Measurements from ENCODE around the gene ZBTB48. TPM values are rescaled to one million over a fixed set of nuclear protein-coding genes. Genes with fewer than 3 reads are reported as not detected.
"Not testable (repeated sequence)": the region's sequence is repeated elsewhere in the genome, so short reads cannot be mapped to it uniquely, and the experiment has no call there.

The ZBTB48 gene
- total RNA-seq, 1 donor from 2014 or later = 49.7 TPM

DNA sequence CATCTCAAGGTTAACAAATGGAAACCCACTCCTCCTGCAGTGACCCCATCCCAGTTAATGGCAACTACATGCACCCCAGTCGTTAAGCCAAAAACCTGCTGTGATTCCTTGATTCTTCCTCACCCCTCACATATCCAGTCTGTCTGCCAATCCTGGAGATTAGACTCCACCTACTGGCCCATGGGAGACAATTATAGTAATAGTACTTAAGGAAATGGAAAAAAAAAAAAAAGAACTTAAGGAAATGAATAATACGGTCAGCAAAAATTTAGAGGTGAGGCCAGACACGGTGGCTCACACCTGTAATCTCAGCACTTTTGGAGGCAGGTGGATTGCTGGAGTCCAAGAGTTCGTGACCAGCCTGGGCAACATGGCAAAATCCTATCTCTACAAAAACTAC is 32.5 kb upstream of the ZBTB48 start:
- H3K4me3 Mint-ChIP-seq (ENCODE audit: low read depth) = no peak overlapping the region

DNA sequence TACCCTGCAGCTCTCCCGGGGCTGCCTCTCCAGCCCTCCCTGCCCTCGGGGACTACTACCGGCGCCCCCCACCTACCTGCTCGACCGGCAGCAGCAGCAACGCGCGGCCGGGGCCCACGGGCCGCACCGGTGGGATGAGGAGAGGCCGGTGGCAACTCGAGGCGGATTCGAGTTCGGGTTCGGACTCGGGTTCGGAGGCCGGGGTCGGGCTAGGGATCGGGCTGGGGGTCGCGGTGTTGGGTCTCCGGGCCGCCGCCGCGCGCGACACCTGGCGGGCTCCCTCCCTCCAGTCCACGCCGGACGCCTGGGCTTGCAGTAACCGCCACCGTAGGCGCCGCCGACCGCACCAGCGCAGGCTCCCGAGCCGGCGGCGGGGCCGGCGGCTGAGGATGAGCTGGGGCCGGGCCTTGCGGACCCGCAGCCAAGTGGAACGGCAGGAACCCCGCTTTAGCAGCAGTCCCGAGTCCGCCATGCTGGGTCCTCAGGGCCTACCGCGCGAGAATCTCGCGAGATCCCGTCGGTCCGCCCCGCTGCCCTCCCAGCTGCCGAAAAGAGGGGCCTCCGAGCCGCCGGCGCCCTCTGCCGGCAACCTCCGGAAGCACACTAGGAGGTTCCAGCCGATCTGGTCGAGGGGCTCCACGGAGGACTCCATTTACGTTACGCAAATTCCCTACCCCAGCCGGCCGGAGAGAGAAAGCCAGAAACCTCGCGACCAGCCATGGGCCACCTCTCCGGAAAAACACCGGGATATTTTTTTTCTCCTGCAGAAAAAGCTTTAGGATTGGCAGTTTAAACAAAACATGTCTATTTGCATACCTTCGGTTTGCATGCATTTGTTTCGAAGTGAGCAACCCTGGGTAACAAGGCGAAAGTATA is 25.5 kb upstream of the ZBTB48 start, which contains the start of gene NOL9:
NOL9 (minus strand) TSS at position 483 of the 876 bp plus-strand sequence; CDS start at position 472, 11 bp downstream.
- H3K36me3 Mint-ChIP-seq (ENCODE audit: insufficient read depth) = peaks cover 4% of the 10 kb centered on the region
- no peaks in the 10 kb centered on the region for H3K27me3 Mint-ChIP-seq
- H3K9me3 Mint-ChIP-seq (ENCODE audit: low read depth) = no peaks in the 10 kb centered on the region
- H3K4me1 Mint-ChIP-seq (ENCODE audit: low read depth) = peaks cover 9% of the 10 kb centered on the region
- DNase-seq (ENCODE audit: low spot score, unreplicated experiment) = peak; percentile 98
- H3K4me3 Mint-ChIP-seq (ENCODE audit: low read depth) = peak within 1 kb of the TSS; percentile 80
- peak within 1 kb of the TSS; percentile 88 for H3K27ac Mint-ChIP-seq
- TF ChIP-seq, protein P1, sequence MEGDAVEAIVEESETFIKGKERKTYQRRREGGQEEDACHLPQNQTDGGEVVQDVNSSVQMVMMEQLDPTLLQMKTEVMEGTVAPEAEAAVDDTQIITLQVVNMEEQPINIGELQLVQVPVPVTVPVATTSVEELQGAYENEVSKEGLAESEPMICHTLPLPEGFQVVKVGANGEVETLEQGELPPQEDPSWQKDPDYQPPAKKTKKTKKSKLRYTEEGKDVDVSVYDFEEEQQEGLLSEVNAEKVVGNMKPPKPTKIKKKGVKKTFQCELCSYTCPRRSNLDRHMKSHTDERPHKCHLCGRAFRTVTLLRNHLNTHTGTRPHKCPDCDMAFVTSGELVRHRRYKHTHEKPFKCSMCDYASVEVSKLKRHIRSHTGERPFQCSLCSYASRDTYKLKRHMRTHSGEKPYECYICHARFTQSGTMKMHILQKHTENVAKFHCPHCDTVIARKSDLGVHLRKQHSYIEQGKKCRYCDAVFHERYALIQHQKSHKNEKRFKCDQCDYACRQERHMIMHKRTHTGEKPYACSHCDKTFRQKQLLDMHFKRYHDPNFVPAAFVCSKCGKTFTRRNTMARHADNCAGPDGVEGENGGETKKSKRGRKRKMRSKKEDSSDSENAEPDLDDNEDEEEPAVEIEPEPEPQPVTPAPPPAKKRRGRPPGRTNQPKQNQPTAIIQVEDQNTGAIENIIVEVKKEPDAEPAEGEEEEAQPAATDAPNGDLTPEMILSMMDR (IDR thresholded peaks at IDR 0.05; ENCODE audit: unreplicated experiment) = peak; percentile 96

More for the DNA sequence above, 32.5 kb upstream of the ZBTB48 start:
- DNase-seq (ENCODE audit: low spot score, unreplicated experiment) = no peak
- TF ChIP-seq, protein P1 (IDR thresholded peaks at IDR 0.05; ENCODE audit: unreplicated experiment) = no peak
- Mint-ChIP-seq H3K4me1 (ENCODE audit: low read depth) (no peaks in the 10 kb centered on the region), H3K36me3 (ENCODE audit: insufficient read depth) (peaks cover 25% of the 10 kb centered on the region), H3K27ac (no peak overlapping the region), H3K27me3 (no peaks in the 10 kb centered on the region), H3K9me3 (ENCODE audit: low read depth) (no peaks in the 10 kb centered on the region)

DNA sequence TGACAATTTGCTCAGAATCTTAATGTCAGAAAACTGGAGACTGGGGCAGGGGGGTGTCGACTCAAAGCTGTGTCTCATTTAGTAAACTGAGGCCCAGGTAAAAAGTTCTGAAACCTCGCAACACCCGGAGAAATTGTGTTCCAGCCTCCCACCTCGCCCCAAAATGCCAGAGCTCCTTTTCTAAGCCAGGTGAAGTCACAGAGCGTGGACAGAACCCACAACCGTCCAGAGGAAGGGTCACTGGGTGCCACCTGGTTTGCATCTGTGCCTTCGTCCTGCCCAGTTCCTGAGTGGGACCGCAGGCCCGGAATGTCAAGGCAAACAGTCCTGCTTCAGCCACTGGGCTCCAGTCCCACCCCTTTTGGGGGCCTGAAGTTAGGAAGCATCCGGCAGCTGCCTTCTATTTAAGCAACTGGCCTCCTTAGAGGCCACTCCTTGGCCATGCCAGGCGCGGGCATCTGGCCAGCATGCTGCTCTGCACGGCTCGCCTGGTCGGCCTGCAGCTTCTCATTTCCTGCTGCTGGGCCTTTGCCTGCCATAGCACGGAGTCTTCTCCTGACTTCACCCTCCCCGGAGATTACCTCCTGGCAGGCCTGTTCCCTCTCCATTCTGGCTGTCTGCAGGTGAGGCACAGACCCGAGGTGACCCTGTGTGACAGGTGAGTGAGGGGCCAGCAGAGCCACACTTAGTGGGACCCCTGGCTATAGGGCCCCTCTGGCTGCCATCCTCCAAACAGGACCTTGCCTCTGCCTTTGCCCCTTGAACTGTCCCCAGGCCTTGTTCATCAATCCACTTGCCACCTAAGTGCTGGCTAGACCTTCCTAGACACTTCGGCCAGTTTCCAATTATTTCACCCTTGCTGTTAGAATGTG is 24.7 kb upstream of the ZBTB48 start, which contains the start of gene TAS1R1:
TAS1R1 (plus strand) TSS at position 401 of the 872 bp plus-strand sequence; CDS start at position 468, 67 bp downstream.
- H3K36me3 Mint-ChIP-seq (ENCODE audit: insufficient read depth) = peaks cover 1% of the 10 kb centered on the region
- H3K27ac Mint-ChIP-seq = peak within 1 kb of the TSS; percentile 41
- no peaks in the 10 kb centered on the region for H3K27me3 Mint-ChIP-seq
- peaks cover 9% of the 10 kb centered on the region for H3K4me1 Mint-ChIP-seq (ENCODE audit: low read depth)
- no peak for DNase-seq (ENCODE audit: low spot score, unreplicated experiment)
- no peaks in the 10 kb centered on the region for H3K9me3 Mint-ChIP-seq (ENCODE audit: low read depth)
- TF ChIP-seq, protein P1 (IDR thresholded peaks at IDR 0.05; ENCODE audit: unreplicated experiment) = no peak
- H3K4me3 Mint-ChIP-seq (ENCODE audit: low read depth) = peak within 1 kb of the TSS; percentile 80

DNA sequence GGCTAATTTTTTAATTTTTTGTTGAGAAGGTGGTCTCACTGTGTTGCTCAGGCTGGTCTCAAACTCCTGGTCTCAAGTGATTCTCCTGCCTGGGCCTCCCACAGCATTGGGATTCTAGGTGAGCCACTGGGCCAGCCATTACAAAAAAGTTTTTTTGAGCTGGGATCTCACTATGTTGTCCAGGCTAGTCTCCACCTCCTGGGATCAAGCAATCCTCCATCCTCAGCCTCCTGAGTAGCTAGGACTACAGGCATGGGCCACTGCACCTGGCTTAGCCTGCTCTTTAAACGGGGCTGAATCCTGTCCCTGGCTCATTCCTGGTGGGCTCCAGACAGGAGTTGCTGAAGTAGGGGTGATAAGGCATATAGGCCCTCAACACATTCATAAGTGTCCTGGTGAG is 22.2 kb upstream of the ZBTB48 start:
- peaks cover 9% of the 10 kb centered on the region for H3K4me1 Mint-ChIP-seq (ENCODE audit: low read depth)
- H3K27me3 Mint-ChIP-seq = no peaks in the 10 kb centered on the region
- H3K36me3 Mint-ChIP-seq (ENCODE audit: insufficient read depth) = no peaks in the 10 kb centered on the region

DNA sequence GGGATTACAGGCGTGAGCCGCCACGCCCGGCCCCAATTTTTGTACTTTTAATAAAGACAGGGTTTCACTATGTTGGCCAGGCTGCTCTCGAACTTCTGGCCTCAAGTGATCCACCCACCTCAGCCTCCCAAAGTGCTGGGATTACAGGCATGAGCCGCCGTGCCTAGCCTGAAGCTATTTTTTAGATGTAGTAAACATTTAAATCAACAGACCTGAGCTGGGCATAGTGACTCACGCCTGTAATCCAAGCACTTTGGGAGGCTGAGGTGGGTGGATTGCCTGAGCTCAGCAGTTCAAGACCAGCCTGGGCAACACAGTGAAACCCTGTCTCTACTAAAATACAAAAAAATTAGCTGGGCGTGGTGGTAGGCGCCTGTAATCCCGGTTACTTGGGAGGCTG is 20.6 kb upstream of the ZBTB48 start:
- not testable (repeated sequence) for DNase-seq (ENCODE audit: low spot score, unreplicated experiment); H3K27ac Mint-ChIP-seq; H3K36me3 Mint-ChIP-seq (ENCODE audit: insufficient read depth); H3K27me3 Mint-ChIP-seq; H3K9me3 Mint-ChIP-seq (ENCODE audit: low read depth); H3K4me3 Mint-ChIP-seq (ENCODE audit: low read depth); H3K4me1 Mint-ChIP-seq (ENCODE audit: low read depth)

More for the DNA sequence above, 22.2 kb upstream of the ZBTB48 start:
- TF ChIP-seq, protein P1 (IDR thresholded peaks at IDR 0.05; ENCODE audit: unreplicated experiment) = no peak
- Mint-ChIP-seq H3K4me3 (ENCODE audit: low read depth) (no peak overlapping the region), H3K9me3 (ENCODE audit: low read depth) (peaks cover 3% of the 10 kb centered on the region), H3K27ac (no peak overlapping the region)
- no peak for DNase-seq (ENCODE audit: low spot score, unreplicated experiment)
